GM21515 (cell line): ENCODE data around the gene C1QTNF1.
"Not testable (repeated sequence)": the region's sequence is repeated elsewhere in the genome, so short reads cannot be mapped to it uniquely, and the experiment has no call there.

Experiments used
- ATAC-seq: cut with Tn5 transposase; IDR thresholded peaks from one replicate; pipeline ENCODE4 v1.9.1; 2021; ENCODE audit not compliant: unreplicated experiment

The C1QTNF1 gene

DNA sequence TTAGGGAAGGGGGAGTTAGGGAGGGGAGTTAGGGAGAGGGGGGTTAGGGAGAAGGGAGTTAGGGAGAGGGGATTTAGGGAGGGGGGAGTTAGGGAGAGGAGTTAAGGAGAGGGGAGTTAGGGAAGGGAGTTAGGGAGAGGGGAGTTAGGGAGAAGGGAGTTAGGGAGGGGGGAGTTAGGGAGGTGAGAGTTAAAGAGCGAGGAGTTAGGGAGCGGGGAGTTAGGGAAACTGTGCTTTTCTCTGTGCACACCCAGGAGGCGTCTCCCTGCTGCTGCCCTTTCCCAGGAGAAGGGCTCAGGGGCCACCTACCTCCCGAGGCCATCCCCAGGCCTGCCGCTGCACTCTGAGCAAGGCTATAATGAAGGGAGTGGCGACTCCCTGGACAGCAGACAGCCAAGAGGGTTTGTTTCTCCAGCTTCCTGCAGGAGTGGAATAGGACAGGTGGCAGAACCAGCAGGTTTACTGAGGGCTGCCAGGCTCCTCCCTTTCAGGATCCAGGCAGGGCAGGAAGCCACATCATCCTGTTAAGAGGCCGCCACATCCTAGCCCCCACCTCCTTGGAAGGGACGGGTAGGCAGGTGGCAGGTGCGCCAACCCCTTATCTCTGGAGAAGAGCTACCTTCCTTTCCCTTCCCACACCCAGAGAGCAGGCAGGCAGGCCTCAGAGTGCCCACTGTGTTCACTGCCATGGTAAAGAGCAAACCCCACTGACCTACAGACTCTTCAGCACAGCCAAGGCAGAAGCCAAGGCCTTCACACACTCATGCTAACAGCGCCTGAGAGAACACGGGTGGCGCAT lies 18.7 kb upstream of the C1QTNF1 start:
- ATAC-seq = no peak

- ATAC-seq = no peak
These were observed 17.9 kb upstream of the C1QTNF1 start for GRCh38 chr17:79006046-79006445.

- ATAC-seq = no peak
These were observed 17.0 kb upstream of the C1QTNF1 start for GRCh38 chr17:79006794-79007503.

GRCh38 chr17:79007504-79008381 lies 16.2 kb upstream of the C1QTNF1 start:
- ATAC-seq = no peak

- ATAC-seq = no peak
These were observed 15.1 kb upstream of the C1QTNF1 start for GRCh38 chr17:79008666-79009387.

DNA sequence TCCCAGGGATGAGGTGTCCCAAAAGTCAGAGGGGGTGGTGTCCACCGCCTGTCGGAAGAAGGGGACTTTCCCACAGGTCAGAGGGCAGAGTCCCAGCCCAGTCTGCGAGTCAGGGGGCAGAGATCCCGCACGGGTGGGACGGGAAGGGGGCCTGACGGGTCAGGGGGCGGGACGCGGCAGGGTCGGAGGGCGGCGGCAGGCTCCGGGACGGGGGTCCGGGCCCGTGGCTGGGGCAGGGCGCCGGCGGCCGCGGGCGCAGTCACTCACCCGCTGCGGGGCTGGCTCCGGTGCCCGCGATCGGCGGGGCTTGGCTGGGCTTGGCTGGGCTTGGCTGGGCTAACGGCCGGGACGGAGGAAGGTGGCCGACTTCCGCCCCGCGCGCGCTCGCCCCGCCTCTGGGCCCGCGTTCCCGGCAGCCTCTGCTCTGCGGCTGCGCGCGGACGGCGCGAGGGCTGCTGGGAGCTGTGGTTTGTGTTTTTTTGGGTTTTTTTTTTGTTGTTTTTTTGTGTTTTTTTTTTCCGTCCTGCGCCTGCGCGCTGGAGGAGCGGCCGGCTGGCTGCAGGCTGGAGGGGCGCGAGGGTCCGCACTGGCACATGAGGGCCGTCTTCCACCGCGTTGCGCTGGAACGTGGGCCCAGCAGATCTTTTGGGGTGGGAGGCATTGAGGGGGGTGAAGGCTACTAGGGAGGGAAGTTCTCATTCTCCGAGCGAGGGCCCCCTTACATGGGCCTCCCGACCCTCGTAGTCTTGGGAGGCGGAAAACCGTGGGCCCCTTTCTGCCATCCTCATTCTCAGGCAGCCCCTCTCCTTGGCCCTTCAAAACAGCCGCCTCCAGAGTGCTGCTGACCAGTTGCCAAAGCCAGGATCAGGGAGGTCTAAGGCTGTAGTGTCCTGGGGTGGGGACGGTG lies 14.3 kb upstream of the C1QTNF1 start, which contains the start of gene CANT1:
Gene CANT1 (minus strand): TSS at position 368 of the 907 bp plus-strand sequence. CDS start 12,142 bp downstream, outside the sequence.
- ATAC-seq = peak; percentile 86

DNA sequence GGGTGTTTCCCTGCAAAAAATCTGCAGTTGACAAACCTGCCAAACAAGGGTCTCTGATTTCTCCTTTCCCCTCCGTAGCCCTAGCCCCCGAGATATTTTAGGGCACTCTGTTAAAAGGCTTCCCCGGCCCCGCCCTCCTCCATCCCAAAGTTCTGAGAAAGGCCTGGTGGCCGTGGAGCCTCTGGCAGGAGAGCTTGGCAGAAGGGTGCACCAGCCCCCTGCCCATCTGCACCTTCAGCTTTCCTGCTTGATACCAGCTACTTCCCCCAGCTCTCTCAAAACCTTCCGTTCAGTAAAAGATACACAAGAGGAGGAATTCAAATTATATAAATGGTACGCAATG lies 13.7 kb upstream of the C1QTNF1 start:
- ATAC-seq = no peak

GRCh38 chr17:79011451-79012147 lies 12.4 kb upstream of the C1QTNF1 start:
- ATAC-seq = no peak

- ATAC-seq = no peak
These were observed 11.3 kb upstream of the C1QTNF1 start for GRCh38 chr17:79012563-79013134.

DNA sequence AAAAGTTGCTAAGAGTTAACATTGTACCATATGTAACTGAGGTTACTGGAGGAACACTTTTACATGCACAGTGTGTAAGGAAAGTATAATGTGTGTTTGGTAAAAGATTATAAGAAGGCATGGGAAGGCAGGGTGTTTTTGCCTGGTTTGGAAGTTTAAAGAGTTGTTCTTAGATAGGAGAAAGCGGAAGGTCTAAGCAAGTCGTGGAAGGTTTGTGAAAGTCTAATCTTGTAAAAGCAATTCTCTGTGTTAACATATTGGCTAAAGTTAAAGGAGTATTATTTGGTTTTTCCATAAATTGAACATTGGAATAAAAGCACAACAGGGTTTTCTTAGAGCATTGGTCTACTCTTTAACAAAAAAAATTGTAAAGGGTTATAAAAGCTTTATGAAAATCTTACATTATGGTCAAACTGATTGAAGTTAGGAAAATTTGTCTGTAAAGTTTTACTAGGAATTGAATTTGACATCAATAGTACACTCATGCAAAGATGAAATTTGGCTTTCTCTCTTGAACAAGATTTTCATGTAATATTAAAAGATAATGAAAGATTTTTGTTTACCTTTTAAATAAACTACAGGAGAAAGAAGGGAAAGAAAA lies 9.7 kb upstream of the C1QTNF1 start:
- ATAC-seq = no peak

- ATAC-seq = no peak
These were observed 6.2 kb upstream of the C1QTNF1 start for GRCh38 chr17:79017546-79018369.

GRCh38 chr17:79018370-79018695 lies 5.6 kb upstream of the C1QTNF1 start:
- no peak for ATAC-seq

DNA sequence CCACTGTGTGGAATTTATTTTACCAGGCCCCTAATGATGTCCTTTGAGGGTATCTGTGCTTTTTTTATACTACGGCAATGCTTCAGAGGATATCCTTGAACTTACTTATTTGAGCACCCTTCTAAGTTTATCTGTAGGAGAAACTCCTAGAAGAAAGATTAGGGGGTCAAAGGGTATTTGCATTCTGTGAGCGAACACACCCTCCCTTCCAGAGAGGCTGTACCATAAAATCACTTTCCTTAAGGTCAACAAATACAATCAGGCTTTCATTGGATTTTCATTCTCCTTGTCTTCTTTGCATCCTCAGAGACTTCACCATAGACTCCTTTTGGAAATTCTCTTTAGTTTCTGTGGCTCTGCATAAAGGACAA lies 4.7 kb upstream of the C1QTNF1 start:
- ATAC-seq = no peak

GRCh38 chr17:79019632-79020584 lies 4.1 kb upstream of the C1QTNF1 start:
- ATAC-seq = no peak

- no peak for ATAC-seq
These were observed 3.2 kb upstream of the C1QTNF1 start for GRCh38 chr17:79020631-79021301.

DNA sequence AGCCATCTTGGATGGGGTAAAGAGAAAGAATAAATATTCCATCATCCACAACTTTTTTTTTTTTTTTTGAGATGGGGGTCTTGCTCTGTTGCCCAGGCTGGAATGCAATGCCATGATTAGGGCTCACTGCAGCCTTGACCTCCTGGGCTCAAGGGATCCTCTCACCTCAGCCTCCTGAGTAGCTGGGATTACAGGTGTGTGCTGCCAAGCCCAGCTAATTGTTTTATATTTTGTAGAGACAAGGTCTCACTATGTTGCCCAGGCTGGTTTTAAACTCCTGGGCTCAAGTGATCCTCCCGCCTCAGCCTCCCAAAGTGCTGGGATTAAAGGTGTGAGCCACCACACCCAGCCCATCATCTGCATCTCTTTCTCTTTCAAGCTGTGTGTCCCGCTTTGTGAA lies 2.0 kb upstream of the C1QTNF1 start:
- not testable (repeated sequence) for ATAC-seq
